PC-9 (cell line): ENCODE data around the gene ORC3. TPM values are rescaled to one million over a fixed set of nuclear protein-coding genes. Genes with fewer than 3 reads are reported as not detected.
"Not testable (repeated sequence)": the region's sequence is repeated elsewhere in the genome, so short reads cannot be mapped to it uniquely, and the experiment has no call there.

Source experiments
- BruUV-seq: library from RNA; stranded (reverse); fragments of 400-500 nt; replicated peaks from 2 replicates; lab custom pipeline; 2021; lab: Mats Ljungman, UMichigan
- CTCF ChIA-PET: fragments of 300-600 bp; sonication (Branson Sonifier 250); formaldehyde crosslinking; loops from one replicate; lab custom pipeline; 2022; ENCODE audit warnings: antibody characterized with exemption; lab: Charles Lee
- POLR2A ChIA-PET: fragments of 300-600 bp; sonication (Branson Sonifier 250); formaldehyde crosslinking; loops from one replicate; lab custom pipeline; 2022; ENCODE audit warnings: antibody characterized with exemption; ENCODE audit not compliant: unreplicated experiment; lab: Charles Lee
- DNase-seq, 2 experiments: peaks; one replicate each; pipeline versions ENCODE4 v3.0.0 to v3.0.0-alpha.2; 2015 to 2022; ENCODE audit warnings: mixed read lengths in 1 of 2
- H2AFZ ChIP-seq: fragments of 200-600 bp; sonication (generic); 2 replicates; pipeline ENCODE4 v1.8.1; 2017; ENCODE audit warnings: antibody characterized with exemption
- H3F3A ChIP-seq: fragments of 200-600 bp; sonication (generic); 2 replicates; pipeline ENCODE4 v1.8.1; 2017; ENCODE audit warnings: antibody characterized with exemption, mild to moderate bottlenecking, low read depth; ENCODE audit not compliant: insufficient read depth
- H3K27ac ChIP-seq: fragments of 200-600 bp; sonication (generic); 2 replicates; pipeline ENCODE4 v1.6.1; 2016; ENCODE audit warnings: mixed run types
- H3K27me3 ChIP-seq: fragments of 200-600 bp; sonication (generic); 2 replicates; pipeline ENCODE4 v1.6.1; 2016; ENCODE audit warnings: low read depth, mixed run types; ENCODE audit not compliant: insufficient read depth
- H3K36me3 ChIP-seq: fragments of 200-600 bp; sonication (generic); 2 replicates; pipeline ENCODE4 v1.6.1; 2016; ENCODE audit warnings: low read depth, mixed run types
- H3K4me1 ChIP-seq: fragments of 200-600 bp; sonication (generic); replicated peaks from 2 replicates; pipeline ENCODE4 v1.6.1; 2016; ENCODE audit warnings: mixed run types; ENCODE audit not compliant: insufficient read depth
- H3K4me2 ChIP-seq: fragments of 200-600 bp; sonication (generic); 2 replicates; pipeline ENCODE4 v1.6.1; 2017; ENCODE audit warnings: mixed run types
- H3K4me3 ChIP-seq: fragments of 200-600 bp; sonication (generic); 2 replicates; pipeline ENCODE4 v1.6.1; 2016; ENCODE audit warnings: mixed run types
- H3K79me2 ChIP-seq: fragments of 200-600 bp; sonication (generic); 2 replicates; pipeline ENCODE4 v1.6.1; 2017; ENCODE audit warnings: low read depth, mixed run types
- H3K9me2 ChIP-seq: fragments of 200-600 bp; sonication (generic); 2 replicates; pipeline ENCODE4 v1.8.1; 2017; ENCODE audit warnings: mild to moderate bottlenecking; ENCODE audit not compliant: insufficient read depth
- H3K9me3 ChIP-seq: fragments of 200-600 bp; sonication (generic); 2 replicates; pipeline ENCODE4 v1.8.1; 2016; ENCODE audit warnings: low read depth; ENCODE audit not compliant: insufficient read depth
- H4K20me1 ChIP-seq: fragments of 200-600 bp; sonication (generic); 2 replicates; pipeline ENCODE4 v1.8.1; 2017; ENCODE audit not compliant: insufficient read depth
- EZH2 ChIP-seq: fragments of 200-600 bp; sonication (generic); IDR thresholded peaks from 2 replicates; pipeline ENCODE4 v1.8.0; 2017; ENCODE audit warnings: antibody characterized with exemption, low read depth
- intact Hi-C: fragments of 100-400 bp; cut with micrococcal nuclease; formaldehyde crosslinking; loops from one replicate; pipeline ENCODE4 v1.10.0; 2022; ENCODE audit not compliant: unreplicated experiment
- total RNA-seq: library from RNA; stranded (reverse); gene quantifications from 2 replicates; pipeline ENCODE4 v1.2.3, GENCODE V29; 2021
- TF ChIP-seq, protein P1 (sequence below): fragments of 200-600 bp; sonication (generic); conservative IDR thresholded peaks from 2 replicates; pipeline ENCODE4 v1.6.1; 2017; ENCODE audit warnings: mixed run types, antibody characterized with exemption, mild to moderate bottlenecking, moderate library complexity

ORC3 gene
- total RNA-seq, 1 experiment from 2014 or later, result 24.3 TPM

DNA sequence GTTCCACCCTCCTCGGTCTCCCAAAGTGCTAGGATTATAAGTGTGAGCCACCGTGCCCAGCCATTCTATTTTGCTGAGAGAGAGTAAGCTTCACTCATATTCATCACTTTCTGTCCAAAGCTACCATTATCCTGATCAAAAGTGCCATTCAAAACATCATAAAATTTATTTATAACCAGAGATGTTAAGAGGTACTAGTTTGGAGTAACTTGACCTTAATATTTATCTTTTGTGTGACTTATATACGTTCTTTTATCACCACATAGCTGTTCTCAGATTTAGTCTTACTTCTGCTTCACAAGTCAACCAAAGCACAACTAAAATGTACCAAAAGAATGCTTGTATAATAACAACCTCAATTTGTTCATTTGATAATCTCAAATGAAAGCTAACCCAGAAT lies 94.0 kb downstream of the ORC3 start:
- H3K4me3 ChIP-seq, result no peak overlapping the region
- peaks cover 66% of the 10 kb centered on the region for H4K20me1 ChIP-seq
- peaks cover 82% of the 10 kb centered on the region for H3K79me2 ChIP-seq
- no peak overlapping the region for H2AFZ ChIP-seq
- H3F3A ChIP-seq, result peaks cover 8% of the 10 kb centered on the region; the same call in 1 of the 2 replicates
- no peak overlapping the region for H3K4me2 ChIP-seq
- H3K27ac ChIP-seq, result no peak overlapping the region
- no peak for TF ChIP-seq EZH2
- TF ChIP-seq, protein P1, sequence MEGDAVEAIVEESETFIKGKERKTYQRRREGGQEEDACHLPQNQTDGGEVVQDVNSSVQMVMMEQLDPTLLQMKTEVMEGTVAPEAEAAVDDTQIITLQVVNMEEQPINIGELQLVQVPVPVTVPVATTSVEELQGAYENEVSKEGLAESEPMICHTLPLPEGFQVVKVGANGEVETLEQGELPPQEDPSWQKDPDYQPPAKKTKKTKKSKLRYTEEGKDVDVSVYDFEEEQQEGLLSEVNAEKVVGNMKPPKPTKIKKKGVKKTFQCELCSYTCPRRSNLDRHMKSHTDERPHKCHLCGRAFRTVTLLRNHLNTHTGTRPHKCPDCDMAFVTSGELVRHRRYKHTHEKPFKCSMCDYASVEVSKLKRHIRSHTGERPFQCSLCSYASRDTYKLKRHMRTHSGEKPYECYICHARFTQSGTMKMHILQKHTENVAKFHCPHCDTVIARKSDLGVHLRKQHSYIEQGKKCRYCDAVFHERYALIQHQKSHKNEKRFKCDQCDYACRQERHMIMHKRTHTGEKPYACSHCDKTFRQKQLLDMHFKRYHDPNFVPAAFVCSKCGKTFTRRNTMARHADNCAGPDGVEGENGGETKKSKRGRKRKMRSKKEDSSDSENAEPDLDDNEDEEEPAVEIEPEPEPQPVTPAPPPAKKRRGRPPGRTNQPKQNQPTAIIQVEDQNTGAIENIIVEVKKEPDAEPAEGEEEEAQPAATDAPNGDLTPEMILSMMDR, result no peak
- no peaks in the 10 kb centered on the region for H3K36me3 ChIP-seq
- DNase-seq, result no peak
- H3K27me3 ChIP-seq, result no peaks in the 10 kb centered on the region
- H3K9me2 ChIP-seq, result no peaks in the 10 kb centered on the region
- no peaks in the 10 kb centered on the region for H3K4me1 ChIP-seq
- intact Hi-C loops, result no loop called here
- ChIA-PET CTCF (no interaction called here), POLR2A (no interaction called here)
- TSS peak; percentile 4 for BruUV-seq
- no peaks in the 10 kb centered on the region for H3K9me3 ChIP-seq

DNA sequence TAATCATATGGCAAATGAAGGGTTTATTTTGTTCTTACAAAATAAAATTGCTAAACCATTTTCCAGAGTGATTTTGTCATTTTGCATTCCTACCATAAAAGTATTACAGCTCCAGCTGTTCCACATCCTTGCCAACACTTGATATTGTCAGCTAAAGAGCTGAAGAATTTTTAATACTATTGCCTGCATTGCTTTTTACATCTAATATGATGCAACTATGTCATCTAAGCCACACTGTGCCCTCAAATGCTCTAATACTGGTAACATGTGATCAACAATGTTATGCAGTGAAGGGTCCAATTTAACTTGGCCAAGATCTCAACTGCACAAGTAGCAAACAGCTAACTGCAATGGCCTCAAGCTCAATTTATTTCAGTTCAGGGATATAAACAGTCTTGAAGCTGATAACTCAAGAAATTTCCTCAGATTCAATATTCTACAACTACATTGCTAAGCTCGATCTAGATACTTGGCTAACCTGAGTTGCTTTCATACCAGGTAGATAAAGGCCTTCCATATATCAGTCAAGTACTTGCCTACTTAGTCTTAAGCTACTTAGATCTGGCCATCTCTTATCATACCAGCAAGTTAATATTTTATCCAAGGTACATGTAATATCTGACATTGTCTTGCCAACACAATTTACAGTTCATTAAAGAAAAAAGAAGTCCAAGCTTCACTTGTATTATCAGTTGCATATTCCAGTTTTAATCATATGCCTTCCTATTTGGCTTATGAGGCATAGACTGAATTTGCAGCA lies 95.1 kb downstream of the ORC3 start:
- no peak overlapping the region for H3K27ac ChIP-seq
- peaks cover 94% of the 10 kb centered on the region for H3K79me2 ChIP-seq
- no peaks in the 10 kb centered on the region for H3K4me1 ChIP-seq
- BruUV-seq, result no TSS peak
- CTCF ChIA-PET, result no interaction called here
- TF ChIP-seq EZH2, result no peak
- TF ChIP-seq, protein P1, result no peak
- intact Hi-C loops, result no loop called here
- no peak overlapping the region for H3K4me3 ChIP-seq
- H3K4me2 ChIP-seq, result no peak overlapping the region
- H3K9me3 ChIP-seq, result no peaks in the 10 kb centered on the region
- H3K36me3 ChIP-seq, result no peaks in the 10 kb centered on the region
- H4K20me1 ChIP-seq, result peaks cover 65% of the 10 kb centered on the region
- no peaks in the 10 kb centered on the region for H3K27me3 ChIP-seq
- POLR2A ChIA-PET, result interaction anchor here (0.6 kb wide), 2 partner anchors 95 to 307 kb away, joined by 3 to 4 read pairs; no protein-coding TSS in a partner anchor
- H3F3A ChIP-seq, result peaks cover 8% of the 10 kb centered on the region; the same call in 1 of the 2 replicates
- no peaks in the 10 kb centered on the region for H3K9me2 ChIP-seq
- H2AFZ ChIP-seq, result no peak overlapping the region
- no peak for DNase-seq

DNA sequence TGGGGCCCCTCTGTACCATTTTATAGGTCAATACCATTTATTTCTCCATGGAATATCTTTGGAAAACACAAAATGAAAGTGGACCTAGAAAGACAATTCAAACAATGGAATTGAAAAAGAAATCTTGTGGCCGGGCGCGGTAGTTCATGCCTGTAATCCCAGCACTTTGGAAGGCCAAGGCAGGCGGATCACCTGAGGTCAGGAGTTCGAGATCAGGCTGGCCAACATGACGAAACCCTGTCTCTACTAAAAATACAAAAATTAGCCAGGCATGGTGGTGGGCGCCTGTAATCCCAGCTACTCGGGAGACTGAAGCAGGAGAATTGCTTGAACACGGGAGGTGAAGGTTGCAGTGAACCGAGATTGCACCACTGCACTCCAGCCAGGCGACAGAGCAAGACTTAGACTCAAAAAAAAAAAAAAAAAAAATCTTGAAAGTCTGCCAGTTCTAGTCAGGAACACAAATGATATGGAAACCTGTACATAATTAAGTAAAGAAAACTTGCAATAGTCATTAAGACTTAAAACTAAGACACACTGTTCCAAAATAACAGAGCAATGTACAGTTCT lies 96.8 kb downstream of the ORC3 start:
- DNase-seq, H3F3A ChIP-seq, H3K27me3 ChIP-seq, POLR2A ChIA-PET, H3K4me3 ChIP-seq, H3K27ac ChIP-seq, H3K4me2 ChIP-seq, BruUV-seq, H3K9me2 ChIP-seq, H3K4me1 ChIP-seq, intact Hi-C loops, H3K9me3 ChIP-seq, H2AFZ ChIP-seq, H3K36me3 ChIP-seq: not testable (repeated sequence)
- CTCF ChIA-PET, result interaction anchor here (0.6 to 0.7 kb wide), 2 partner anchors 10 to 214 kb away, joined by 3 read pairs; partner anchors contain the start of gene SLC35A1
- peaks cover 71% of the 10 kb centered on the region for H4K20me1 ChIP-seq
- H3K79me2 ChIP-seq, result peaks cover 100% of the 10 kb centered on the region
